K562 (cell line): ENCODE data around the gene SLC8A2. TPM values are rescaled to one million over a fixed set of nuclear protein-coding genes. Genes with fewer than 3 reads are reported as not detected.
A peak's percentile ranks its signal among the peaks of the same experiment; 100 is the strongest.

ENCODE experiments used
- ATAC-seq: fragments of 200-7000 bp; cut with Tn5 transposase; 3 replicates; pipeline ENCODE4 v1.9.1; 2020; ENCODE audit warnings: moderate library complexity
- BruUV-seq: library from RNA; stranded (reverse); fragments of 400-500 nt; replicated peaks from 2 replicates; lab custom pipeline; 2021; lab: Mats Ljungman, UMichigan
- CTCF ChIA-PET: fragments of 300-600 bp; formaldehyde crosslinking; extraction: SDS; loops from one replicate; lab custom pipeline; 2021; ENCODE audit warnings: low intra/inter-chr PET ratio; lab: Yijun Ruan, JAX
- POLR2A ChIA-PET: fragments of 300-600, 350-650 bp; sonication (Branson Sonifier 250); formaldehyde crosslinking; extraction: SDS; loops from one replicate; lab custom pipeline; 2021; ENCODE audit warnings: antibody characterized with exemption, inconsistent platforms; lab: Yijun Ruan, JAX
- DNase-seq, 4 experiments: peaks; one replicate each; pipeline versions ENCODE4 v3.0.0 to v3.0.0-alpha.2; 2011 to 2018; ENCODE audit warnings: low spot score in 3 of 4, mixed read lengths in 3 of 4; ENCODE audit errors: extremely low read depth in 1 of 4
- FAIRE-seq: peaks from 2 replicates; lab custom pipeline; 2011; peaks lifted over from hg19 to GRCh38; lab: Jason Lieb, UNC
- H2AFZ ChIP-seq: 2 replicates; pipeline ENCODE4 v1.6.0; 2011; ENCODE audit warnings: low read depth, low read length, control low read depth, inconsistent platforms
- H3K27ac ChIP-seq: fragments of 200-600 bp; 3 replicates; pipeline ENCODE4 v1.8.0; 2011; ENCODE audit warnings: low read depth, mild to moderate bottlenecking, control low read depth, inconsistent platforms, low read length, moderate library complexity, mixed read lengths; ENCODE audit errors: extremely low read depth
- H3K27me3 ChIP-seq, 2 experiments: fragments of 300-600 bp in 1 of 2; 2 replicates in 1 of 2; 3 replicates in 1 of 2; pipeline versions ENCODE4 v1.6.0 to v1.8.0; 2011; ENCODE audit warnings: inconsistent platforms in 2 of 2, low read length in 2 of 2, mild to moderate bottlenecking in 1 of 2, mixed read lengths in 1 of 2, moderate library complexity in 1 of 2; ENCODE audit not compliant: control insufficient read depth in 2 of 2, insufficient read depth in 2 of 2
- H3K36me3 ChIP-seq: fragments of 300-600 bp; 3 replicates; pipeline ENCODE4 v1.8.0; 2011; ENCODE audit warnings: mild to moderate bottlenecking, low read length, inconsistent platforms; ENCODE audit not compliant: control insufficient read depth, insufficient read depth
- H3K4me1 ChIP-seq, 2 experiments: fragments of 200-600 bp in 1 of 2; replicated peaks in 1 of 2; 2 replicates in 1 of 2; 3 replicates in 1 of 2; pipeline versions ENCODE4 v1.5.1 to v1.8.0; 2011; ENCODE audit warnings: inconsistent platforms in 2 of 2, low read length in 2 of 2, mild to moderate bottlenecking in 1 of 2, mixed read lengths in 1 of 2, moderate library complexity in 1 of 2; ENCODE audit not compliant: control insufficient read depth in 2 of 2, insufficient read depth in 2 of 2
- H3K4me2 ChIP-seq: 2 replicates; pipeline ENCODE4 v1.6.1; 2011; ENCODE audit warnings: low read length, control low read depth, inconsistent platforms, mixed read lengths; ENCODE audit not compliant: insufficient read depth
- H3K4me3 ChIP-seq: fragments of 200-600 bp; sonication (generic), shearing (Covaris generic); 2 replicates; pipeline ENCODE4 v1.5.1; 2016; ENCODE audit warnings: control low read depth, inconsistent platforms
- H3K79me2 ChIP-seq: fragments of 200-600 bp; 3 replicates; pipeline ENCODE4 v1.8.0; 2011; ENCODE audit warnings: low read length, inconsistent platforms; ENCODE audit not compliant: control insufficient read depth, insufficient read depth
- H3K9ac ChIP-seq, 2 experiments: 2 replicates each; pipeline versions ENCODE4 v1.6.0 to v1.6.1; 2011; ENCODE audit warnings: low read depth in 2 of 2, low read length in 2 of 2, control low read depth in 1 of 2, inconsistent platforms in 1 of 2, mild to moderate bottlenecking in 1 of 2, mixed read lengths in 1 of 2; ENCODE audit not compliant: insufficient read depth in 1 of 2
- H3K9me1 ChIP-seq: one replicate; pipeline ENCODE4 v1.6.0; 2011; ENCODE audit warnings: inconsistent platforms, mild to moderate bottlenecking, low read length, moderate library complexity; ENCODE audit not compliant: control insufficient read depth, insufficient read depth
- H3K9me3 ChIP-seq: replicated peaks from 2 replicates; pipeline ENCODE4 v1.5.1; 2011; ENCODE audit warnings: low read depth, low read length, inconsistent platforms; ENCODE audit not compliant: control insufficient read depth, insufficient read depth
- H4K20me1 ChIP-seq: replicated peaks from 2 replicates; pipeline ENCODE4 v1.6.1; 2011; ENCODE audit warnings: low read length, inconsistent platforms, mixed read lengths; ENCODE audit not compliant: control insufficient read depth, insufficient read depth
- NR2C1 ChIP-seq, 2 experiments: fragments of 450-650 bp; IDR thresholded peaks; 2 replicates each; pipeline ENCODE4 v1.6.1; 2017; ENCODE audit warnings: mild to moderate bottlenecking in 2 of 2, antibody characterized with exemption in 1 of 2, inconsistent platforms in 1 of 2, missing compliant biosample characterization in 1 of 2, missing genetic modification characterization in 1 of 2
- SNIP1 ChIP-seq: fragments of 450-650 bp; IDR thresholded peaks from 2 replicates; pipeline ENCODE4 v1.7.1; 2017; ENCODE audit warnings: low read depth, mild to moderate bottlenecking
- UBTF ChIP-seq, 2 experiments: IDR thresholded peaks; 2 replicates each; pipeline ENCODE4 v1.6.1; 2012; ENCODE audit warnings: improper control_type of control experiment in 2 of 2, low read depth in 2 of 2, low read length in 2 of 2, borderline replicate concordance in 1 of 2
- ZBTB7A ChIP-seq: IDR thresholded peaks from 2 replicates; pipeline ENCODE4 v1.6.1; 2011; ENCODE audit warnings: low read depth, mild to moderate bottlenecking, low read length, moderate library complexity, borderline replicate concordance; ENCODE audit not compliant: control insufficient read depth
- WGBS: fragments of 100-300 bp; shearing (Covaris generic); methylation state at CpG from one replicate; pipeline ENCODE4 v1.1.6; 2016; ENCODE audit warnings: low coverage, mixed read lengths; ENCODE audit not compliant: insufficient coverage; ENCODE audit errors: missing lambda C conversion rate; 5-methylcytosine and 5-hydroxymethylcytosine counted together
- in situ Hi-C: fragments of 300-500 bp; cut with MboI; formaldehyde crosslinking; loops from 4 replicates; pipeline ENCODE4 v1.15.0; 2018; ENCODE audit warnings: inconsistent platforms, mixed read lengths
- intact Hi-C: fragments of 100-400 bp; cut with micrococcal nuclease; formaldehyde crosslinking; loops from 2 replicates; pipeline ENCODE4 v1.14.2; 2022
- polyA plus RNA-seq, 8 experiments: library from polyadenylated mRNA; depleted of rRNA in 4 of 8; stranded (reverse) in 5 of 8; unstranded in 3 of 8; fragments of >200 nt; fragmentation: Nextera tagmentation in 2 of 8; fragmentation: Illumina TruSeq in 1 of 8; extraction: Ambion mirVana in 2 of 8; extraction: Trizol in 1 of 8; gene quantifications; 2 replicates each; pipeline versions ENCODE4 v1.2.1 to v1.2.3, GENCODE V29; 2011 to 2014; ENCODE audit warnings: inconsistent platforms in 1 of 8, missing spikeins in 1 of 8
- total RNA-seq, 7 experiments: library from RNA; depleted of rRNA in 6 of 7; stranded (reverse); fragments of >200 nt in 6 of 7; fragmentation: Illumina TruSeq in 2 of 7; extraction: Trizol in 2 of 7; gene quantifications; 2 replicates each; pipeline versions ENCODE4 v1.2.1 to v1.2.3, GENCODE V29; 2011 to 2021; ENCODE audit warnings: low replicate concordance in 1 of 7

The SLC8A2 gene
- total and polyA plus RNA-seq, 9 of the 15 experiments (the other 6 are each of a cell fraction or from before 2014, with no cell fraction given): 0.07 to 0.66 (median 0.24) TPM; not detected in 3

- ATAC-seq (no peak), FAIRE-seq (peak; percentile 32), DNase-seq (no peak)
- Histone ChIP-seq H3K36me3 (peaks cover 78% of the 10 kb centered on the region), H3K4me2 (no peak overlapping the region), H2AFZ (no peak overlapping the region), H3K4me1 (peaks cover 28 to 81% of the 10 kb centered on the region in 2 experiments; a peak in 4 of 5 replicates), H3K9ac (peak overlapping the region in 1 of 2 experiments; percentile 72; a peak in 2 of 4 replicates), H3K4me3 (no peak overlapping the region), H3K9me3 (no peaks in the 10 kb centered on the region), H3K9me1 (peaks cover 5% of the 10 kb centered on the region), H3K79me2 (peaks cover 2% of the 10 kb centered on the region; the same call in 1 of the 3 replicates), H3K27ac (no peak overlapping the region)
- intact Hi-C loops: no loop called here
- in situ Hi-C loops: no loop called here
- BruUV-seq: no TSS peak
- ChIA-PET POLR2A (no interaction called here), CTCF (no interaction called here)
- TF ChIP-seq ZBTB7A: peak; percentile 32; the same call in 1 of the 2 replicates
- TF ChIP-seq UBTF (IDR thresholded peaks at IDR 0.05; ENCODE audit: borderline replicate concordance in 1 of 2, low read depth in 2 of 2, low read length in 2 of 2): no peak
- TF ChIP-seq NR2C1 (IDR thresholded peaks at IDR 0.05): peak; percentile 33; the same call in 1 of the 2 replicates
- TF ChIP-seq NR2C1 (tag; IDR thresholded peaks at IDR 0.05): no peak
- no peak for TF ChIP-seq SNIP1
- TF ChIP-seq, all 486 proteins: peak for 2
- WGBS: 74% methylated on average over 14 of the region's 18 CpGs
- Histone ChIP-seq H3K27me3 (no peaks in the 10 kb centered on the region), H4K20me1 (0 out of 2 replicates have a peak, but pooled peaks cover 2% of the 10 kb centered on the region)
These were observed 21.9 kb upstream of the SLC8A2 start for GRCh38 chr19:47493378-47494210.
